Gastrocnemius medialis (tissue), 4 donors: ENCODE measurements around the gene ZG16.

Source experiments
- CTCF ChIP-seq, 5 experiments: fragments of 450-650 bp in 3 of 5; fragments of 200-600 bp in 2 of 5; sonication (generic) in 2 of 5; IDR thresholded peaks in 4 of 5; conservative IDR thresholded peaks in 1 of 5; 1 replicate in 4 of 5; 2 replicates in 1 of 5; pipeline ENCODE4 v1.5.1; 2016 to 2019; ENCODE audit warnings: antibody characterized with exemption in 5 of 5, mild to moderate bottlenecking in 3 of 5, moderate library complexity in 3 of 5
- POLR2A ChIP-seq, 2 donors: fragments of 450-650 bp; IDR thresholded peaks; one replicate each; pipeline ENCODE4 v1.6.1; 2017; ENCODE audit warnings: antibody characterized with exemption in 2 of 2, mild to moderate bottlenecking in 2 of 2, moderate library complexity in 2 of 2

DNA sequence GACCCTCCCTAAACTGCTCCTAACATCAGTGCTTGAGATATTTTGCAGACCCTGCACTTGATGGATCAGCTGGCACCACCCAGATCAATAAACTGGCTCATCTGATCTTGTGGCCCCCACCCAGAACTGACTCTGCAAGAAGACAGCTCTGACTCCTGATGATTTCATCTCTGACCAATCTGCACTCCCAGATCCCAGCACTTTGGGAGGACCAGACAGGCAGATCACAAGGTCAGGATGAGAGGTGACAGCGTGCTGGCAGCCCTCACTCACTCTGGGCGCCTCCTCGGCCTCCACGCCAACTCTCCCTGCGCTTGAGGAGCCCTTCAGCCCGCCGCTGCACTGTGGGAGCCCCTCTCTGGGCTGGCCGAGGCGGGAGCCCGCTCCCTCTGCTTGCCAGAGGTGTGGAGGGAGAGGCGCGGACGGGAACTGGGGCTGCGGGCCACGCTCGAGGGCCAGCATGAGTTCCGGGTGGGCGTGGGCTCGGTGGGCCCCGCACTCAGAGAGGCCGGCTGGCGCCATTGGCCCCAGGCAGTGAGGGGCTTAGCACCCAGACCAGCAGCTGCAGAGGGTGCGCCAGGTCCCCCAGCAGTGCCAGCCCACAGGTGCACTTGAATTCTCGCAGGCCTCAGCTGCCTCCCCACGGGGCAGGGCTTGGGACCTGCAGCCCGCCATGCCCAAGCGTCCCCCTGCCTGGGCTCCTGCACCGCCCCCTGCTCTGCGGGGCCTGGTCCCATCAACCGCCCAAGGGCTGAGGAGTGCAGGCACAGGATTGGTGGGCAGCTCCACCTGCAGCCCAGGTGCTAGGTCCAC lies 29.9 kb upstream of the ZG16 start:
- TF ChIP-seq CTCF (IDR thresholded peaks at IDR 0.05 in 4 of 5, conservative IDR thresholded peaks at IDR 0.05 in 1 of 5) (no peak), POLR2A (IDR thresholded peaks at IDR 0.05) (no peak)
